NCI-H524 (cell line): Measurements from ENCODE around the gene ZNF74.
"Not testable (repeated sequence)": the region's sequence is repeated elsewhere in the genome, so short reads cannot be mapped to it uniquely, and the experiment has no call there.

ENCODE experiments used
- DNase-seq, 2 experiments: peaks; one replicate each; lab custom pipeline; 2025; lab: John Stamatoyannopoulos, UW

ZNF74 gene

GRCh38 chr22:20376281-20376680 is 17.7 kb upstream of the ZNF74 start:
- not testable (repeated sequence) for DNase-seq

GRCh38 chr22:20376983-20377382 is 17.0 kb upstream of the ZNF74 start:
- not testable (repeated sequence) for DNase-seq

- no peak for DNase-seq
Measured at GRCh38 chr22:20378110-20378509, 15.8 kb upstream of the ZNF74 start.

GRCh38 chr22:20378684-20379083 is 15.3 kb upstream of the ZNF74 start:
- DNase-seq, result not testable (repeated sequence)

GRCh38 chr22:20380486-20380885 is 13.5 kb upstream of the ZNF74 start:
- DNase-seq, result no peak

GRCh38 chr22:20383538-20383937 is 10.4 kb upstream of the ZNF74 start:
- DNase-seq, result no peak

- no peak for DNase-seq
Measured at GRCh38 chr22:20384171-20384570, 9.8 kb upstream of the ZNF74 start.

- no peak for DNase-seq
Measured at GRCh38 chr22:20384865-20385264, 9.1 kb upstream of the ZNF74 start.

- no peak for DNase-seq
Measured at GRCh38 chr22:20386336-20386735, 7.6 kb upstream of the ZNF74 start.

GRCh38 chr22:20386972-20387371 is 7.0 kb upstream of the ZNF74 start:
- DNase-seq, result no peak

GRCh38 chr22:20388200-20388599 is 5.8 kb upstream of the ZNF74 start:
- no peak for DNase-seq

- DNase-seq, result no peak
Measured at GRCh38 chr22:20389288-20389687, 4.7 kb upstream of the ZNF74 start.

GRCh38 chr22:20390394-20390907 is 3.5 kb upstream of the ZNF74 start:
- no peak for DNase-seq

GRCh38 chr22:20391222-20391621 is 2.7 kb upstream of the ZNF74 start:
- DNase-seq, result no peak

- DNase-seq, result not testable (repeated sequence)
Measured at GRCh38 chr22:20392365-20392881, 1.5 kb upstream of the ZNF74 start.

- DNase-seq, result no peak
Measured at GRCh38 chr22:20392983-20393704, 807 bp upstream of the ZNF74 start.

GRCh38 chr22:20395181-20395906 is 1.4 kb downstream of the ZNF74 start:
- DNase-seq, result no peak

GRCh38 chr22:20395907-20396287 is 1.9 kb downstream of the ZNF74 start:
- no peak for DNase-seq

- no peak for DNase-seq
Measured at GRCh38 chr22:20396639-20397038, 2.7 kb downstream of the ZNF74 start.

- no peak for DNase-seq
Measured at GRCh38 chr22:20397498-20397897, 3.5 kb downstream of the ZNF74 start.

- no peak for DNase-seq
Measured at GRCh38 chr22:20398420-20398819, 4.5 kb downstream of the ZNF74 start.

GRCh38 chr22:20399866-20400605 is 6.1 kb downstream of the ZNF74 start:
- DNase-seq, result no peak
